B cell (primary cell): ENCODE measurements around the gene LRRC47. TPM values are rescaled to one million over a fixed set of nuclear protein-coding genes. Genes with fewer than 3 reads are reported as not detected.

Experiments used
- ATAC-seq: fragments of 200-7000 bp; cut with Tn5 transposase; one replicate; pipeline ENCODE4 v1.10.0; 2021; ENCODE audit warnings: low read depth, mild to moderate bottlenecking, moderate number of reproducible peaks, moderate library complexity
- CTCF ChIA-PET: fragments of 350-600 bp; sonication (Branson Sonifier 250); formaldehyde crosslinking; loops from one replicate; lab custom pipeline; 2021; ENCODE audit warnings: antibody characterized with exemption, inconsistent platforms; lab: Charles Lee
- POLR2A ChIA-PET: fragments of 350-600 bp; sonication (Branson Sonifier 250); formaldehyde crosslinking; loops from one replicate; lab custom pipeline; 2021; ENCODE audit warnings: antibody characterized with exemption; lab: Charles Lee
- DNase-seq: peaks from one replicate; pipeline ENCODE4 v3.0.0; 2013
- H2AFZ ChIP-seq: 2 replicates; pipeline ENCODE4 v1.6.1; 2012; ENCODE audit warnings: mild to moderate bottlenecking, low read depth, low read length; ENCODE audit not compliant: insufficient read depth, poor library complexity, severe bottlenecking
- H3K27ac ChIP-seq, 2 donors: 1 replicate in 1 of 2; 2 replicates in 1 of 2; pipeline ENCODE4 v1.5.1; 2012 to 2013; ENCODE audit warnings: low read length in 2 of 2, mild to moderate bottlenecking in 2 of 2, moderate library complexity in 1 of 2
- H3K27me3 ChIP-seq, 4 experiments: fragments of 200-600 bp in 1 of 4; sonication (generic) in 1 of 4; replicated peaks in 1 of 4; 1 replicate in 2 of 4; 2 replicates in 2 of 4; pipeline versions ENCODE4 v1.6.1 to v1.7.0; 2013 to 2016; ENCODE audit warnings: low read length in 3 of 4, mild to moderate bottlenecking in 2 of 4, mixed read lengths in 1 of 4, moderate library complexity in 1 of 4; ENCODE audit not compliant: insufficient read depth in 4 of 4, control insufficient read depth in 3 of 4; ENCODE audit errors: control extremely low read depth in 1 of 4
- H3K36me3 ChIP-seq, 2 experiments: replicated peaks in 1 of 2; 1 replicate in 1 of 2; 2 replicates in 1 of 2; pipeline versions ENCODE4 v1.6.1 to v1.7.1; 2013; ENCODE audit warnings: low read length in 1 of 2; ENCODE audit not compliant: insufficient read depth in 2 of 2, control insufficient read depth in 1 of 2; ENCODE audit errors: control extremely low read depth in 1 of 2, extremely low read depth in 1 of 2
- H3K4me1 ChIP-seq, 2 donors: fragments of 200-600 bp in 1 of 2; sonication (generic) in 1 of 2; 1 replicate in 1 of 2; 2 replicates in 1 of 2; pipeline versions ENCODE4 v1.5.1 to v1.6.1; 2013 to 2017; ENCODE audit warnings: low read length in 2 of 2; ENCODE audit not compliant: control insufficient read depth in 2 of 2, insufficient read depth in 2 of 2
- H3K4me2 ChIP-seq: replicated peaks from 2 replicates; pipeline ENCODE3; 2012; ENCODE audit warnings: mild to moderate bottlenecking, low read depth, low read length; ENCODE audit not compliant: poor library complexity, severe bottlenecking
- H3K4me3 ChIP-seq, 5 experiments: fragments of 200-600 bp in 1 of 5; sonication (generic) in 1 of 5; 1 replicate in 3 of 5; 2 replicates in 2 of 5; pipeline versions ENCODE4 v1.5.1 to v1.7.0; 2011 to 2016; ENCODE audit warnings: low read length in 4 of 5, mild to moderate bottlenecking in 4 of 5, low read depth in 2 of 5, control low read depth in 1 of 5, moderate library complexity in 1 of 5; ENCODE audit not compliant: insufficient read depth in 1 of 5; ENCODE audit errors: control extremely low read depth in 1 of 5, extremely low read depth in 1 of 5
- H3K79me2 ChIP-seq: fragments of 200-600 bp; sonication (generic); one replicate; pipeline ENCODE4 v1.6.0; 2016; ENCODE audit warnings: low read length; ENCODE audit not compliant: control insufficient read depth, insufficient read depth
- H3K9ac ChIP-seq: fragments of 200-600 bp; sonication (generic); 2 replicates; pipeline ENCODE4 v1.6.1; 2017; ENCODE audit warnings: mild to moderate bottlenecking, low read length, moderate library complexity
- H3K9me3 ChIP-seq, 3 donors: one replicate each; pipeline versions ENCODE4 v1.6.1 to v1.7.1; 2013; ENCODE audit warnings: low read length in 2 of 3; ENCODE audit not compliant: control insufficient read depth in 2 of 3, insufficient read depth in 1 of 3; ENCODE audit errors: control extremely low read depth in 1 of 3
- H4K20me1 ChIP-seq: 2 replicates; pipeline ENCODE4 v1.6.0; 2012; ENCODE audit warnings: mild to moderate bottlenecking, low read length; ENCODE audit not compliant: insufficient read depth, control insufficient read depth, poor library complexity, severe bottlenecking
- H3K27ac Mint-ChIP-seq: one replicate; pipeline ENCODE4 v1.8.0; 2021; ENCODE audit warnings: mixed read lengths
- H3K27me3 Mint-ChIP-seq: one replicate; pipeline ENCODE4 v1.8.0; 2021; ENCODE audit warnings: mixed read lengths
- H3K4me1 Mint-ChIP-seq: one replicate; pipeline ENCODE4 v1.8.0; 2021; ENCODE audit warnings: mixed read lengths
- H3K4me3 Mint-ChIP-seq: one replicate; pipeline ENCODE4 v1.8.0; 2021; ENCODE audit warnings: mixed read lengths
- H3K9me3 Mint-ChIP-seq: one replicate; pipeline ENCODE4 v1.8.0; 2022; ENCODE audit warnings: mixed read lengths; ENCODE audit not compliant: insufficient read depth
- EZH2 ChIP-seq: IDR thresholded peaks from 2 replicates; pipeline ENCODE4 v1.6.1; 2012; ENCODE audit warnings: borderline replicate concordance, low read depth, mild to moderate bottlenecking, moderate library complexity, low read length; ENCODE audit not compliant: insufficient read depth, poor library complexity, severe bottlenecking
- WGBS: methylation state at CpG from one replicate; pipeline ENCODE4 v1.1.5; 2013; ENCODE audit warnings: missing lambda C conversion rate; ENCODE audit not compliant: insufficient coverage; 5-methylcytosine and 5-hydroxymethylcytosine counted together
- intact Hi-C: fragments of 100-400 bp; cut with micrococcal nuclease; formaldehyde crosslinking; loops from one replicate; pipeline ENCODE4 v1.10.0; 2022
- polyA plus RNA-seq: library from polyadenylated mRNA; depleted of rRNA; stranded (reverse); fragments of >200 nt; gene quantifications from 2 replicates; pipeline ENCODE4 v1.2.3, GENCODE V29; 2012
- total RNA-seq, 2 donors: library from RNA; stranded (reverse); fragments of 120-200 nt in 1 of 2; gene quantifications; 1 replicate in 1 of 2; 2 replicates in 1 of 2; pipeline versions ENCODE4 v1.2.3 to v1.2.4, GENCODE V29; 2013 to 2022
- TF ChIP-seq, protein P1 (sequence below): fragments of 200-600 bp; IDR thresholded peaks from one replicate; pipeline ENCODE4 v1.8.0; 2022; ENCODE audit warnings: antibody characterized with exemption, mild to moderate bottlenecking

The LRRC47 gene
- total and polyA plus RNA-seq, 2 donors (not counting 1 experiment from before 2014, with no cell fraction given): 16.7 to 48.2 TPM

DNA sequence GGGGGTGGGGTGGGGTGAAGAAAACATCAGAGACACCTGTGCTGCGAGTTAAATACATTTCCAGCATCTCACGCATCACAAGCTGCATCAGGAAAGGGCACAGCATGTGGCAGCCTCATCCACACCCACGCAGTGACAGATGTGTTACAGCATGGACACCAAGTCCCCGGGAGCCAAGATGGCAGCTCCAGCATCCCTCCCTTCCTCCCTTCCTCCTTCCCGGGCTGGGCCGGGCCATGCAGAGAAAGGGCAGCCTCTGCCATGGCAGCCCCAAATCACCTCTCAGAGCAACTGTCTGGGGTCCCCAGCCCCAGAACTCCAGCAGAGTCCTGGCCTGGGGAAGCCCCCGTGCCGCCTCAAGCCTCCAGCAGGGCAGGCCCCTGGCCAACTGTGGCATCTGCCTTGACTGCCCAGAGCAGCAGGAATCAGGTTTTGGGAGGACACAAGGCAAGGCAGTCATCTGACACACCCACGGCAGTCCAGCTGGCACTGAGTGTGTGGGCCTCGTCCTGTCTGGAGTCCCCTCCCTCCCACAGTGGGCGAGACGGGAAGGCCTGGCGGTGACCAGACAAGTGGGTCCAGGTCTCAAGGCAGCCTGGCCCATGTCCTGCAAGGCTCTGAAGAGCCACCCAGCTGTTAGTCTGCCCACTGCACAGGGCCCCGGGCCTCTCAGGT is 17.6 kb downstream of the LRRC47 start:
- Histone ChIP-seq H3K4me2 (no peak overlapping the region), H3K9ac (no peak overlapping the region), H3K9me3 (no peaks in the 10 kb centered on the region), H2AFZ (no peak overlapping the region), H3K27me3 (no peaks in the 10 kb centered on the region), H3K79me2 (no peaks in the 10 kb centered on the region), H3K4me1 (peaks cover 7 to 13% of the 10 kb centered on the region in 2 donors), H4K20me1 (no peaks in the 10 kb centered on the region), H3K27ac (no peak overlapping the region), H3K4me3 (no peak overlapping the region), H3K36me3 (peaks cover 0 to 33% of the 10 kb centered on the region in 2 experiments)
- H3K9me3 Mint-ChIP-seq: no peaks in the 10 kb centered on the region
- intact Hi-C loops: no loop called here
- DNase-seq (no peak), ATAC-seq (no peak)
- WGBS: 95% methylated on average over 12 of the region's 14 CpGs
- H3K27ac Mint-ChIP-seq: no peak overlapping the region
- no peak for TF ChIP-seq EZH2
- TF ChIP-seq, protein P1, sequence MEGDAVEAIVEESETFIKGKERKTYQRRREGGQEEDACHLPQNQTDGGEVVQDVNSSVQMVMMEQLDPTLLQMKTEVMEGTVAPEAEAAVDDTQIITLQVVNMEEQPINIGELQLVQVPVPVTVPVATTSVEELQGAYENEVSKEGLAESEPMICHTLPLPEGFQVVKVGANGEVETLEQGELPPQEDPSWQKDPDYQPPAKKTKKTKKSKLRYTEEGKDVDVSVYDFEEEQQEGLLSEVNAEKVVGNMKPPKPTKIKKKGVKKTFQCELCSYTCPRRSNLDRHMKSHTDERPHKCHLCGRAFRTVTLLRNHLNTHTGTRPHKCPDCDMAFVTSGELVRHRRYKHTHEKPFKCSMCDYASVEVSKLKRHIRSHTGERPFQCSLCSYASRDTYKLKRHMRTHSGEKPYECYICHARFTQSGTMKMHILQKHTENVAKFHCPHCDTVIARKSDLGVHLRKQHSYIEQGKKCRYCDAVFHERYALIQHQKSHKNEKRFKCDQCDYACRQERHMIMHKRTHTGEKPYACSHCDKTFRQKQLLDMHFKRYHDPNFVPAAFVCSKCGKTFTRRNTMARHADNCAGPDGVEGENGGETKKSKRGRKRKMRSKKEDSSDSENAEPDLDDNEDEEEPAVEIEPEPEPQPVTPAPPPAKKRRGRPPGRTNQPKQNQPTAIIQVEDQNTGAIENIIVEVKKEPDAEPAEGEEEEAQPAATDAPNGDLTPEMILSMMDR: no peak
- ChIA-PET POLR2A (no interaction called here), CTCF (no interaction called here)
- peaks cover 13% of the 10 kb centered on the region for H3K4me1 Mint-ChIP-seq
- H3K27me3 Mint-ChIP-seq: no peaks in the 10 kb centered on the region
- no peak overlapping the region for H3K4me3 Mint-ChIP-seq
